K562 (cell line): ENCODE measurements around the gene CAPN5. TPM values are rescaled to one million over a fixed set of nuclear protein-coding genes. Genes with fewer than 3 reads are reported as not detected.

Experiments
- ATAC-seq: fragments of 200-7000 bp; cut with Tn5 transposase; 3 replicates; pipeline ENCODE4 v1.9.1; 2020; ENCODE audit warnings: moderate library complexity
- BruUV-seq: library from RNA; stranded (reverse); fragments of 400-500 nt; replicated peaks from 2 replicates; lab custom pipeline; 2021; lab: Mats Ljungman, UMichigan
- CTCF ChIA-PET: fragments of 300-600 bp; formaldehyde crosslinking; extraction: SDS; loops from one replicate; lab custom pipeline; 2021; ENCODE audit warnings: low intra/inter-chr PET ratio; lab: Yijun Ruan, JAX
- POLR2A ChIA-PET: fragments of 300-600, 350-650 bp; sonication (Branson Sonifier 250); formaldehyde crosslinking; extraction: SDS; loops from one replicate; lab custom pipeline; 2021; ENCODE audit warnings: antibody characterized with exemption, inconsistent platforms; lab: Yijun Ruan, JAX
- DNase-seq, 4 experiments: peaks; one replicate each; pipeline versions ENCODE4 v3.0.0 to v3.0.0-alpha.2; 2011 to 2018; ENCODE audit warnings: low spot score in 3 of 4, mixed read lengths in 3 of 4; ENCODE audit errors: extremely low read depth in 1 of 4
- FAIRE-seq: peaks from 2 replicates; lab custom pipeline; 2011; peaks lifted over from hg19 to GRCh38; lab: Jason Lieb, UNC
- H2AFZ ChIP-seq: 2 replicates; pipeline ENCODE4 v1.6.0; 2011; ENCODE audit warnings: low read depth, low read length, control low read depth, inconsistent platforms
- H3K27ac ChIP-seq: fragments of 200-600 bp; 3 replicates; pipeline ENCODE4 v1.8.0; 2011; ENCODE audit warnings: low read depth, mild to moderate bottlenecking, control low read depth, inconsistent platforms, low read length, moderate library complexity, mixed read lengths; ENCODE audit errors: extremely low read depth
- H3K27me3 ChIP-seq, 2 experiments: fragments of 300-600 bp in 1 of 2; 2 replicates in 1 of 2; 3 replicates in 1 of 2; pipeline versions ENCODE4 v1.6.0 to v1.8.0; 2011; ENCODE audit warnings: inconsistent platforms in 2 of 2, low read length in 2 of 2, mild to moderate bottlenecking in 1 of 2, mixed read lengths in 1 of 2, moderate library complexity in 1 of 2; ENCODE audit not compliant: control insufficient read depth in 2 of 2, insufficient read depth in 2 of 2
- H3K36me3 ChIP-seq: fragments of 300-600 bp; 3 replicates; pipeline ENCODE4 v1.8.0; 2011; ENCODE audit warnings: mild to moderate bottlenecking, low read length, inconsistent platforms; ENCODE audit not compliant: control insufficient read depth, insufficient read depth
- H3K4me1 ChIP-seq, 2 experiments: fragments of 200-600 bp in 1 of 2; replicated peaks in 1 of 2; 2 replicates in 1 of 2; 3 replicates in 1 of 2; pipeline versions ENCODE4 v1.5.1 to v1.8.0; 2011; ENCODE audit warnings: inconsistent platforms in 2 of 2, low read length in 2 of 2, mild to moderate bottlenecking in 1 of 2, mixed read lengths in 1 of 2, moderate library complexity in 1 of 2; ENCODE audit not compliant: control insufficient read depth in 2 of 2, insufficient read depth in 2 of 2
- H3K4me2 ChIP-seq: 2 replicates; pipeline ENCODE4 v1.6.1; 2011; ENCODE audit warnings: low read length, control low read depth, inconsistent platforms, mixed read lengths; ENCODE audit not compliant: insufficient read depth
- H3K4me3 ChIP-seq: fragments of 200-600 bp; sonication (generic), shearing (Covaris generic); 2 replicates; pipeline ENCODE4 v1.5.1; 2016; ENCODE audit warnings: control low read depth, inconsistent platforms
- H3K79me2 ChIP-seq: fragments of 200-600 bp; 3 replicates; pipeline ENCODE4 v1.8.0; 2011; ENCODE audit warnings: low read length, inconsistent platforms; ENCODE audit not compliant: control insufficient read depth, insufficient read depth
- H3K9ac ChIP-seq, 2 experiments: 2 replicates each; pipeline versions ENCODE4 v1.6.0 to v1.6.1; 2011; ENCODE audit warnings: low read depth in 2 of 2, low read length in 2 of 2, control low read depth in 1 of 2, inconsistent platforms in 1 of 2, mild to moderate bottlenecking in 1 of 2, mixed read lengths in 1 of 2; ENCODE audit not compliant: insufficient read depth in 1 of 2
- H3K9me1 ChIP-seq: one replicate; pipeline ENCODE4 v1.6.0; 2011; ENCODE audit warnings: inconsistent platforms, mild to moderate bottlenecking, low read length, moderate library complexity; ENCODE audit not compliant: control insufficient read depth, insufficient read depth
- H3K9me3 ChIP-seq: replicated peaks from 2 replicates; pipeline ENCODE4 v1.5.1; 2011; ENCODE audit warnings: low read depth, low read length, inconsistent platforms; ENCODE audit not compliant: control insufficient read depth, insufficient read depth
- H4K20me1 ChIP-seq: replicated peaks from 2 replicates; pipeline ENCODE4 v1.6.1; 2011; ENCODE audit warnings: low read length, inconsistent platforms, mixed read lengths; ENCODE audit not compliant: control insufficient read depth, insufficient read depth
- BACH1 ChIP-seq: fragments of 200-800 bp; sonication (Bioruptor generic); IDR thresholded peaks from 2 replicates; pipeline ENCODE4 v1.6.1; 2016; ENCODE audit warnings: missing genetic modification characterization, missing compliant biosample characterization
- CBFA2T3 ChIP-seq: fragments of 450-650 bp; IDR thresholded peaks from 2 replicates; pipeline ENCODE4 v1.6.1; 2017
- DIDO1 ChIP-seq: fragments of 450-650 bp; IDR thresholded peaks from 2 replicates; pipeline ENCODE4 v1.6.1; 2016; ENCODE audit warnings: low read depth, missing biosample characterization, missing genetic modification characterization
- HMGXB4 ChIP-seq: sonication (generic); formaldehyde crosslinking; IDR thresholded peaks from 2 replicates; pipeline ENCODE4 v1.8.1; 2023; ENCODE audit warnings: mild to moderate bottlenecking, missing genetic modification reagents
- MAZ ChIP-seq, 2 experiments: fragments of 450-650 bp in 1 of 2; sonication (generic) in 1 of 2; formaldehyde crosslinking; IDR thresholded peaks in 1 of 2; conservative IDR thresholded peaks in 1 of 2; 2 replicates each; pipeline versions ENCODE4 v1.4.0 to v1.5.0; 2020; ENCODE audit warnings: mild to moderate bottlenecking in 1 of 2, missing genetic modification reagents in 1 of 2
- MCM3 ChIP-seq: fragments of 450-650 bp; IDR thresholded peaks from 2 replicates; pipeline ENCODE4 v1.6.1; 2016
- MCM5 ChIP-seq: fragments of 450-650 bp; IDR thresholded peaks from 2 replicates; pipeline ENCODE4 v1.6.1; 2016; ENCODE audit warnings: low read depth
- PTBP1 ChIP-seq: fragments of 200-400 bp; formaldehyde crosslinking; IDR thresholded peaks from 2 replicates; pipeline ENCODE4 v1.6.1; 2017; ENCODE audit warnings: low read depth, low read length
- PTTG1 ChIP-seq: fragments of 450-650 bp; IDR thresholded peaks from 2 replicates; pipeline ENCODE4 v1.6.1; 2016; ENCODE audit warnings: low read depth, mild to moderate bottlenecking, missing genetic modification characterization, missing compliant biosample characterization
- TSC22D4 ChIP-seq: fragments of 450-650 bp; IDR thresholded peaks from 2 replicates; pipeline ENCODE4 v1.6.1; 2016; ENCODE audit warnings: missing genetic modification characterization, missing biosample characterization, control low read depth
- ZNF23 ChIP-seq: fragments of 250-450 bp; sonication (Bioruptor Pico); IDR thresholded peaks from 2 replicates; pipeline ENCODE4 v1.4.0; 2020; ENCODE audit warnings: mild to moderate bottlenecking
- ZNF699 ChIP-seq: fragments of 250-450 bp; sonication (Bioruptor Pico); IDR thresholded peaks from 2 replicates; pipeline ENCODE4 v1.8.0; 2021; ENCODE audit warnings: mild to moderate bottlenecking, moderate library complexity; ENCODE audit not compliant: insufficient replicate concordance
- WGBS: fragments of 100-300 bp; shearing (Covaris generic); methylation state at CpG from one replicate; pipeline ENCODE4 v1.1.6; 2016; ENCODE audit warnings: low coverage, mixed read lengths; ENCODE audit not compliant: insufficient coverage; ENCODE audit errors: missing lambda C conversion rate; 5-methylcytosine and 5-hydroxymethylcytosine counted together
- in situ Hi-C: fragments of 300-500 bp; cut with MboI; formaldehyde crosslinking; loops from 4 replicates; pipeline ENCODE4 v1.15.0; 2018; ENCODE audit warnings: inconsistent platforms, mixed read lengths
- intact Hi-C: fragments of 100-400 bp; cut with micrococcal nuclease; formaldehyde crosslinking; loops from 2 replicates; pipeline ENCODE4 v1.14.2; 2022
- polyA plus RNA-seq, 8 experiments: library from polyadenylated mRNA; depleted of rRNA in 4 of 8; stranded (reverse) in 5 of 8; unstranded in 3 of 8; fragments of >200 nt; fragmentation: Nextera tagmentation in 2 of 8; fragmentation: Illumina TruSeq in 1 of 8; extraction: Ambion mirVana in 2 of 8; extraction: Trizol in 1 of 8; gene quantifications; 2 replicates each; pipeline versions ENCODE4 v1.2.1 to v1.2.3, GENCODE V29; 2011 to 2014; ENCODE audit warnings: inconsistent platforms in 1 of 8, missing spikeins in 1 of 8
- total RNA-seq, 7 experiments: library from RNA; depleted of rRNA in 6 of 7; stranded (reverse); fragments of >200 nt in 6 of 7; fragmentation: Illumina TruSeq in 2 of 7; extraction: Trizol in 2 of 7; gene quantifications; 2 replicates each; pipeline versions ENCODE4 v1.2.1 to v1.2.3, GENCODE V29; 2011 to 2021; ENCODE audit warnings: low replicate concordance in 1 of 7
- TF ChIP-seq, protein P1 (sequence below): sonication (generic); formaldehyde crosslinking; IDR thresholded peaks from 2 replicates; pipeline ENCODE4 v1.8.0; 2023; ENCODE audit warnings: mild to moderate bottlenecking, missing genetic modification reagents
- TF ChIP-seq, protein P2 (sequence below): fragments of 450-650 bp; IDR thresholded peaks from 2 replicates; pipeline ENCODE4 v1.6.1; 2016; ENCODE audit warnings: antibody characterized with exemption
- TF ChIP-seq, protein P3 (sequence below): fragments of 150-350 bp; IDR thresholded peaks from 2 replicates; pipeline ENCODE4 v1.6.1; 2014; ENCODE audit warnings: low read depth, mild to moderate bottlenecking, low read length, borderline replicate concordance

Gene CAPN5
- total and polyA plus RNA-seq, 9 of the 15 experiments (the other 6 are each of a cell fraction or from before 2014, with no cell fraction given) = 0.04 to 0.44 (median 0.14) TPM; not detected in 2

DNA sequence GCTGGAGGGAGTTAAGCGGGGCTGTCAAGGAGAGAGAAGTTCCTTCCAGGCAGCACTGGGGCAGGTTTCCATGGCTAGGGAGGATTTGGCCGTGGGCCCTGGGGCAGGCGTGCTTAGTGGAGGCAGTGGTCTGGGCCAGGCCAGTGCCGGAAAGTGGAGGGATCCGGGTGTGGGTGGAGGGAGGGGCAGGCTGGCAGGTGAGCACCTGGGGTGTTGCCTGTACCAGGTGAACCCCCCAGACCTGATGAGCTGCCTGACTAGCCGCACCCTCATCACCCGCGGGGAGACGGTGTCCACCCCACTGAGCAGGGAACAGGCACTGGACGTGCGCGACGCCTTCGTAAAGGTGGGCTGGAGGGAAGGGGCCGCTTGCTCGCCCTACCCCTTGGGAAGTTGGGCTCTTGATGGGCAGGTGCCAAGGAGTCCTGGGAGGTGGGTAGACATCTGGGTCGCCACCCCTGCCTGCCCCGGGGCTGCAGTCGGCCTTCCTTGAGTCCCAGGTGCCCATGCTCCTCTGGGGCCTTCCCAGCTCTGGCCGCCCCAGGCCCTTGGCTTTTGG, 93.2 kb downstream of the CAPN5 start:
- Histone ChIP-seq H3K27ac (no peak overlapping the region), H3K4me1 (peaks cover 0 to 5% of the 10 kb centered on the region in 2 experiments; a peak in 1 of 5 replicates), H2AFZ (no peak overlapping the region), H4K20me1 (peaks cover 8% of the 10 kb centered on the region; the same call in 1 of the 2 replicates), H3K4me3 (no peak overlapping the region), H3K9me1 (no peaks in the 10 kb centered on the region), H3K9ac (no peak overlapping the region), H3K9me3 (no peaks in the 10 kb centered on the region), H3K4me2 (no peak overlapping the region)
- DNase-seq (no peak), ATAC-seq (no peak)
- CTCF ChIA-PET = no interaction called here
- TF ChIP-seq, protein P1, sequence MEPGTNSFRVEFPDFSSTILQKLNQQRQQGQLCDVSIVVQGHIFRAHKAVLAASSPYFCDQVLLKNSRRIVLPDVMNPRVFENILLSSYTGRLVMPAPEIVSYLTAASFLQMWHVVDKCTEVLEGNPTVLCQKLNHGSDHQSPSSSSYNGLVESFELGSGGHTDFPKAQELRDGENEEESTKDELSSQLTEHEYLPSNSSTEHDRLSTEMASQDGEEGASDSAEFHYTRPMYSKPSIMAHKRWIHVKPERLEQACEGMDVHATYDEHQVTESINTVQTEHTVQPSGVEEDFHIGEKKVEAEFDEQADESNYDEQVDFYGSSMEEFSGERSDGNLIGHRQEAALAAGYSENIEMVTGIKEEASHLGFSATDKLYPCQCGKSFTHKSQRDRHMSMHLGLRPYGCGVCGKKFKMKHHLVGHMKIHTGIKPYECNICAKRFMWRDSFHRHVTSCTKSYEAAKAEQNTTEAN = no peak
- TF ChIP-seq ZNF23 (CRISPR knock-in tag) = no peak
- TF ChIP-seq PTTG1 (tag) = no peak
- no peak for TF ChIP-seq BACH1
- TF ChIP-seq, protein P2, sequence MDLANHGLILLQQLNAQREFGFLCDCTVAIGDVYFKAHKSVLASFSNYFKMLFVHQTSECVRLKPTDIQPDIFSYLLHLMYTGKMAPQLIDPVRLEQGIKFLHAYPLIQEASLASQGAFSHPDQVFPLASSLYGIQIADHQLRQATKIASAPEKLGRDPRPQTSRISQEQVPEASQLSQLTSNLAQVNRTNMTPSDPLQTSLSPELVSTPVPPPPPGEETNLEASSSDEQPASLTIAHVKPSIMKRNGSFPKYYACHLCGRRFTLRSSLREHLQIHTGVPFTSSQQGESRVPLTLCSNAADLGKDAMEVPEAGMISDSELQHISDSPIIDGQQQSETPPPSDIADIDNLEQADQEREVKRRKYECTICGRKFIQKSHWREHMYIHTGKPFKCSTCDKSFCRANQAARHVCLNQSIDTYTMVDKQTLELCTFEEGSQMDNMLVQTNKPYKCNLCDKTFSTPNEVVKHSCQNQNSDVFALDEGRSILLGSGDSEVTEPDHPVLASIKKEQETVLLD = no peak
- TF ChIP-seq HMGXB4 (CRISPR knock-in tag) = no peak
- TF ChIP-seq ZNF699 = no peak
- TF ChIP-seq MAZ (CRISPR knock-in tag; conservative IDR thresholded peaks at IDR 0.05 in 1 of 2, IDR thresholded peaks at IDR 0.05 in 1 of 2) = no peak
- no peak for TF ChIP-seq CBFA2T3
- TF ChIP-seq, protein P3, sequence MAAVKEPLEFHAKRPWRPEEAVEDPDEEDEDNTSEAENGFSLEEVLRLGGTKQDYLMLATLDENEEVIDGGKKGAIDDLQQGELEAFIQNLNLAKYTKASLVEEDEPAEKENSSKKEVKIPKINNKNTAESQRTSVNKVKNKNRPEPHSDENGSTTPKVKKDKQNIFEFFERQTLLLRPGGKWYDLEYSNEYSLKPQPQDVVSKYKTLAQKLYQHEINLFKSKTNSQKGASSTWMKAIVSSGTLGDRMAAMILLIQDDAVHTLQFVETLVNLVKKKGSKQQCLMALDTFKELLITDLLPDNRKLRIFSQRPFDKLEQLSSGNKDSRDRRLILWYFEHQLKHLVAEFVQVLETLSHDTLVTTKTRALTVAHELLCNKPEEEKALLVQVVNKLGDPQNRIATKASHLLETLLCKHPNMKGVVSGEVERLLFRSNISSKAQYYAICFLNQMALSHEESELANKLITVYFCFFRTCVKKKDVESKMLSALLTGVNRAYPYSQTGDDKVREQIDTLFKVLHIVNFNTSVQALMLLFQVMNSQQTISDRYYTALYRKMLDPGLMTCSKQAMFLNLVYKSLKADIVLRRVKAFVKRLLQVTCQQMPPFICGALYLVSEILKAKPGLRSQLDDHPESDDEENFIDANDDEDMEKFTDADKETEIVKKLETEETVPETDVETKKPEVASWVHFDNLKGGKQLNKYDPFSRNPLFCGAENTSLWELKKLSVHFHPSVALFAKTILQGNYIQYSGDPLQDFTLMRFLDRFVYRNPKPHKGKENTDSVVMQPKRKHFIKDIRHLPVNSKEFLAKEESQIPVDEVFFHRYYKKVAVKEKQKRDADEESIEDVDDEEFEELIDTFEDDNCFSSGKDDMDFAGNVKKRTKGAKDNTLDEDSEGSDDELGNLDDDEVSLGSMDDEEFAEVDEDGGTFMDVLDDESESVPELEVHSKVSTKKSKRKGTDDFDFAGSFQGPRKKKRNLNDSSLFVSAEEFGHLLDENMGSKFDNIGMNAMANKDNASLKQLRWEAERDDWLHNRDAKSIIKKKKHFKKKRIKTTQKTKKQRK = no peak
- no peak for TF ChIP-seq DIDO1
- TF ChIP-seq MCM3 = no peak
- TF ChIP-seq TSC22D4 (tag) = no peak
- TF ChIP-seq PTBP1 = no peak
- TF ChIP-seq MCM5 = no peak
- TF ChIP-seq, all 486 proteins: peak for 0
- BruUV-seq = no TSS peak
- intact Hi-C loops = no loop called here
- no peaks in the 10 kb centered on the region for H3K79me2 ChIP-seq
- 8% methylated on average over 19 of the region's 20 CpGs for WGBS
- H3K36me3 ChIP-seq = no peaks in the 10 kb centered on the region
- in situ Hi-C loops = no loop called here
- peaks cover 0 to 79% of the 10 kb centered on the region in 2 experiments; a peak in 4 of 5 replicates for H3K27me3 ChIP-seq
- no peak for FAIRE-seq
- POLR2A ChIA-PET = interaction anchor here (0.6 kb wide), 1 partner anchor 93 kb away, joined by 3 read pairs; the partner anchor contains the start of gene CAPN5
